Colonic mucosa (tissue), 4 donors: Measurements from ENCODE around the gene SMIM28. TPM values are rescaled to one million over a fixed set of nuclear protein-coding genes. Genes with fewer than 3 reads are reported as not detected.

ENCODE experiments used
- DNase-seq: peaks from one replicate; pipeline ENCODE4 v3.0.0-alpha.2; 2020
- H3K27ac ChIP-seq: fragments of 200-600 bp; one replicate; pipeline ENCODE4 v1.8.0; 2021
- H3K27me3 ChIP-seq: fragments of 200-600 bp; one replicate; pipeline ENCODE4 v1.8.0; 2021
- H3K36me3 ChIP-seq: fragments of 200-600 bp; one replicate; pipeline ENCODE4 v1.8.0; 2021
- H3K4me1 ChIP-seq: fragments of 200-600 bp; one replicate; pipeline ENCODE4 v1.8.0; 2021; ENCODE audit warnings: mild to moderate bottlenecking
- H3K4me3 ChIP-seq: fragments of 200-600 bp; one replicate; pipeline ENCODE4 v1.8.0; 2021
- H3K9ac ChIP-seq, 2 donors: one replicate each; pipeline ENCODE4 v1.7.0; 2013; ENCODE audit warnings: control low read depth in 2 of 2, low read depth in 2 of 2, low read length in 2 of 2
- H3K9me3 ChIP-seq: fragments of 200-600 bp; one replicate; pipeline ENCODE4 v1.8.0; 2021
- intact Hi-C: fragments of 100-400 bp; cut with DNase I; formaldehyde crosslinking; loops from one replicate; pipeline ENCODE4 v1.14.1; 2022
- total RNA-seq, 2 donors: library from RNA; stranded (reverse); fragmentation: NEBNext Ultra II Directional in 1 of 2; extraction: Animal tissue kit (Norgen Biotek cat#: 25700) in 1 of 2; gene quantifications; one replicate each; pipeline ENCODE4 v1.2.1, GENCODE V29; 2021
- TF ChIP-seq, protein P1 (sequence below): fragments of 200-600 bp; IDR thresholded peaks from one replicate; pipeline ENCODE4 v1.8.0; 2022; ENCODE audit warnings: antibody characterized with exemption, mild to moderate bottlenecking
- donor health status: healthy.
- donor health status: DM: no; HTN: no; CAD: no.
- donor health status: DM: no; HTN: no; CAD: no.

Gene SMIM28
- total RNA-seq, 2 donors from 2014 or later, result 0.29 TPM; not detected in 1

DNA sequence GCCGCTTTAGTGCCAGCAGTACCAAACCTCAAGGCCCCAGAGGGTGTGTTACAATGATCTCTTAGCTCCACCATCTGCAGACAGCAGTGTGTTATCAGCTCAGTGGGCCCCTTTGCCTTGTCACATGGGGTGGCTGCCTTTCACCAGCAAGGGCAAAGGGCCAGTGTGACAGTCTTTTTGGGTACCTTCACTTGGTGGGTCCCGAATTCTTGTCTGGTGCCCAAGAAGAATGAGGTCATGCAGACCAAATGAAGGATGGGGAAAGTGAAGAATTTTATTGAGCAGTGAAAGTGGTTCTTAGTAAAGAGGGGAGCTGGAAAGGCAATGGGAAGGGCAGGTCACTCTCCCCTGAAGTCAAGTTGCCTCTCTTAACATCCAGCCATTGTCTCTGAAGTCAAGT, 2.9 kb upstream of the SMIM28 start:
- H3K9ac ChIP-seq, result no peak overlapping the region
- no peak overlapping the region for H3K27ac ChIP-seq
- TF ChIP-seq, protein P1, sequence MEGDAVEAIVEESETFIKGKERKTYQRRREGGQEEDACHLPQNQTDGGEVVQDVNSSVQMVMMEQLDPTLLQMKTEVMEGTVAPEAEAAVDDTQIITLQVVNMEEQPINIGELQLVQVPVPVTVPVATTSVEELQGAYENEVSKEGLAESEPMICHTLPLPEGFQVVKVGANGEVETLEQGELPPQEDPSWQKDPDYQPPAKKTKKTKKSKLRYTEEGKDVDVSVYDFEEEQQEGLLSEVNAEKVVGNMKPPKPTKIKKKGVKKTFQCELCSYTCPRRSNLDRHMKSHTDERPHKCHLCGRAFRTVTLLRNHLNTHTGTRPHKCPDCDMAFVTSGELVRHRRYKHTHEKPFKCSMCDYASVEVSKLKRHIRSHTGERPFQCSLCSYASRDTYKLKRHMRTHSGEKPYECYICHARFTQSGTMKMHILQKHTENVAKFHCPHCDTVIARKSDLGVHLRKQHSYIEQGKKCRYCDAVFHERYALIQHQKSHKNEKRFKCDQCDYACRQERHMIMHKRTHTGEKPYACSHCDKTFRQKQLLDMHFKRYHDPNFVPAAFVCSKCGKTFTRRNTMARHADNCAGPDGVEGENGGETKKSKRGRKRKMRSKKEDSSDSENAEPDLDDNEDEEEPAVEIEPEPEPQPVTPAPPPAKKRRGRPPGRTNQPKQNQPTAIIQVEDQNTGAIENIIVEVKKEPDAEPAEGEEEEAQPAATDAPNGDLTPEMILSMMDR, result no peak
- H3K27me3 ChIP-seq, result no peaks in the 10 kb centered on the region
- H3K36me3 ChIP-seq, result no peaks in the 10 kb centered on the region
- DNase-seq, result no peak
- intact Hi-C loops, result no loop called here
- no peaks in the 10 kb centered on the region for H3K4me1 ChIP-seq
- no peak overlapping the region for H3K4me3 ChIP-seq
- no peaks in the 10 kb centered on the region for H3K9me3 ChIP-seq

DNA sequence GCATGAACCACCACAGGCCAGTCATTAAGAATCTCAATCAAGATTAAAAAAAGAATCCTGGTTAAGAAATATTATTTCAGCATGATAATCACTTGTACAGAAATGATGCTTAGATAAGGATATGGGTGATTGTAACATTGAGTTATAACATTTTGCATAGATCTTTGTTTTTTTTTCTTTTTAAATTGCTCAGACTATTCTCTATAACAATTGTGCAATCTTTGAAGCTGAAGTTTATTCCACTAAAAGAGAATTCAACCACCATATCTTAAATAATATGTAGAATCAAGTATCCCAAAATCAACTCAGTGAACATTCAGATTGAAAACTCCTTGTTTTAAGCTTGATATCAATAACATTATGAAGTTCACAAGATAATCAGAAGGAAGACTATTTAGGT, 663 bp upstream of the SMIM28 start:
- DNase-seq, result no peak
- Histone ChIP-seq H3K4me3 (no peak overlapping the region), H3K9ac (no peak overlapping the region), H3K9me3 (no peaks in the 10 kb centered on the region), H3K4me1 (no peaks in the 10 kb centered on the region), H3K27ac (no peak overlapping the region), H3K27me3 (no peaks in the 10 kb centered on the region), H3K36me3 (no peaks in the 10 kb centered on the region)
- intact Hi-C loops, result no loop called here
- TF ChIP-seq, protein P1, result no peak

DNA sequence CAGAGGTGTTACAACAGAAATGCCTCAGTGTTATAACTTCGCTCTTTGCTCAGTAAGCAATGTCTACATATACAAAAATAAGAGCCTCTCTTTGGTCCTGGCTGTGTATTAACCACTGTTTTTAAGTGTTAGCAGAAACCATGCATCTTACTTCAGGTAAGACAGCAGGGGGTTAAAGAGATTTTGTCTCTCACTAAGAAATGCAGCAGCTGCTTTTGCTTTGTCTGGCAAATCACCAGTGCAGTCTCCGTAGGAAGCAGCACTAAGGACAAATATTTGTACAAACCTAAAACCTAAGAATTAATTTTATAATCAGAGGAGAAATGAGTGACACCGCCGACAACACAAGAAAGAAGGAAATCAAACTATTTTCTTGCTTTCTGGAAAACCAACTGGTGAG, 758 bp downstream of the SMIM28 start:
- Histone ChIP-seq H3K9ac (no peak overlapping the region), H3K4me3 (no peak overlapping the region), H3K27ac (no peak overlapping the region), H3K9me3 (no peaks in the 10 kb centered on the region), H3K4me1 (no peaks in the 10 kb centered on the region), H3K27me3 (no peaks in the 10 kb centered on the region), H3K36me3 (no peaks in the 10 kb centered on the region)
- intact Hi-C loops, result no loop called here
- TF ChIP-seq, protein P1, result no peak
- DNase-seq, result no peak

DNA sequence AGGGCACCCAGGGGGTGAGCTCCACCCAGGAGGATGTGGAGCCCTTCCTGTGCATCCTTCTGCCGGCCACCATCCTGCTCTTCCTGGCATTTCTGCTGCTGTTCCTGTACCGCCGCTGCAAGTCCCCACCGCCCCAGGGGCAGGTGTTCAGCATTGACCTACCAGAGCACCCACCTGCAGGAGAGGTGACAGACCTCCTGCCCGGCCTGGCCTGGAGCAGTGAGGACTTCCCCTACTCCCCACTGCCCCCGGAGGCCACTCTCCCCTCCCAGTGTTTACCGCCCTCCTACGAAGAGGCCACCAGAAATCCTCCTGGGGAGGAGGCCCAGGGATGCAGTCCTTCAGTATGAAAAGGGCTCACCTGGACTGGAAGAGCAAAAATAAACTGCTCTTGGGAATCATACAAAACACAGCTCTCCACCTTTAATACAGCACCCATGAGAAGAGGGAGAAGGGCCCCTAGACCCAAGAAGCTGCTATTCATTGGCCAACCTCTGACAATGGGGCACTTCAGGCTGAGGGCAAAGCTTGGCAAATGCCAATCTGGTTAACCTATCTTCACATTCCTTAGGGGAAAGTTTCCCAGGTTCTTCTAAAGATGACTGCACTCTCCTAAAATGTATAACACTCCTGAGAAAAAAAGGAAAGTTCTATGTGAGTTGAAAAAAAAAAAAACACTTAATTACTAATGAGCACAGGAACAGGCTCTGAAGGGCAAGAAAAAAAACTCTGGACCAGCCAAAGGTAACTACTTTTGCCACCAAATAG, 5.0 kb downstream of the SMIM28 start:
- intact Hi-C loops, result no loop called here
- Histone ChIP-seq H3K27me3 (no peaks in the 10 kb centered on the region), H3K36me3 (no peaks in the 10 kb centered on the region), H3K27ac (no peak overlapping the region), H3K4me3 (no peak overlapping the region), H3K9ac (no peak overlapping the region), H3K9me3 (no peaks in the 10 kb centered on the region), H3K4me1 (no peaks in the 10 kb centered on the region)
- no peak for DNase-seq
- TF ChIP-seq, protein P1, result no peak

DNA sequence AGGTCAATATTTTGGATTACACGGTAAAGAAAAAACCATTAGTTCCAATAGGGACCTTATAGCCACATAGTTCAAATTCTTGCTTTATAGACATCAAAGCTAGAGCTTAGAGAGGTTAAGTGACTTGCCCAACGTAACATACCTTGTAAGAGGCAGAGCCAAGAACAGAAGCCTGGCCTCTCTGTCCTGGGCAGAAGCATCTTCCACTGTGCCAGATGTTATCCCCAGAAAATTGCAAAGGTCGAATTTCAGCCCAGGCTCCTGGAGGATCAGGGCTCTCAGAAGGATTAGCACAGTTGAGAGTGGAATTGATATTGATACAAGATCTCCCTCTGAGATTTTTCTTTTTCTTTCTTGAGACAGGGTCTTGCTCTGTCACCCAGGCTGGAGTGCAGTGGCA, 6.1 kb downstream of the SMIM28 start:
- TF ChIP-seq, protein P1, result no peak
- Histone ChIP-seq H3K27ac (no peak overlapping the region), H3K36me3 (no peaks in the 10 kb centered on the region), H3K4me1 (no peaks in the 10 kb centered on the region), H3K4me3 (no peak overlapping the region), H3K27me3 (no peaks in the 10 kb centered on the region), H3K9ac (no peak overlapping the region), H3K9me3 (no peaks in the 10 kb centered on the region)
- DNase-seq, result no peak
- intact Hi-C loops, result no loop called here
